Astrocyte (in vitro differentiated cells and primary cell): ENCODE measurements around the gene PITPNM3.

Source experiments
- CTCF ChIP-seq: IDR thresholded peaks from 2 replicates; pipeline ENCODE4 v1.5.1; 2011; ENCODE audit warnings: low read depth, mild to moderate bottlenecking, inconsistent platforms, low read length, moderate library complexity; ENCODE audit not compliant: insufficient read depth
- EZH2 ChIP-seq: IDR thresholded peaks from 2 replicates; pipeline ENCODE4 v1.6.1; 2012; ENCODE audit warnings: mild to moderate bottlenecking, low read length, inconsistent platforms; ENCODE audit not compliant: insufficient read depth

GRCh38 chr17:6508519-6509030, 47.8 kb downstream of the PITPNM3 start:
- TF ChIP-seq CTCF (no peak), EZH2 (no peak)
